Measurements from ENCODE around the gene ALPL. TPM values are rescaled to one million over a fixed set of nuclear protein-coding genes. Genes with fewer than 3 reads are reported as not detected.

Gene ALPL
- polyA plus RNA-seq, 1 donor (not counting 4 experiments of a cell fraction or from before 2014, with no cell fraction given): not detected

GRCh38 chr1:21468599-21468998, 40.6 kb upstream of the ALPL start:
- Histone ChIP-seq H3K27ac (ENCODE audit: control insufficient read depth, insufficient read depth, low read length) (no peak overlapping the region), H3K4me3 (ENCODE audit: control insufficient read depth in 2 of 3, extremely low read depth in 1 of 3, insufficient read depth in 2 of 3, low read depth in 1 of 3, low read length in 3 of 3) (no peak overlapping the region), H3K4me2 (ENCODE audit: control insufficient read depth, extremely low read depth, insufficient read depth, low read depth, low read length) (no peak overlapping the region), H3K27me3 (ENCODE audit: control insufficient read depth, extremely low read depth, insufficient read depth, low read length) (no peaks in the 10 kb centered on the region), H4K20me1 (ENCODE audit: control insufficient read depth, extremely low read depth, insufficient read depth, low read length) (no peaks in the 10 kb centered on the region), H3K79me2 (ENCODE audit: control insufficient read depth, insufficient read depth, low read length) (no peaks in the 10 kb centered on the region), H3K9ac (ENCODE audit: control insufficient read depth, extremely low read depth, insufficient read depth, low read length) (no peak overlapping the region), H3K9me3 (ENCODE audit: control insufficient read depth, low read depth, low read length) (no peaks in the 10 kb centered on the region), H2AFZ (ENCODE audit: control insufficient read depth, low read length) (no peak overlapping the region), H3K9me1 (ENCODE audit: control insufficient read depth, extremely low read depth, insufficient read depth, low read length) (no peaks in the 10 kb centered on the region), H3K4me1 (ENCODE audit: control insufficient read depth, extremely low read depth, insufficient read depth, low read length) (peaks cover 6% of the 10 kb centered on the region), H3K36me3 (ENCODE audit: control insufficient read depth in 2 of 2, extremely low read depth in 1 of 2, insufficient read depth in 2 of 2, low read length in 2 of 2) (peaks cover 3 to 6% of the 10 kb centered on the region in 2 experiments)
- peak; percentile 17 to 28 (median 23) for TF ChIP-seq CTCF (optimal IDR thresholded peaks at IDR 0.05 in 1 of 3, IDR thresholded peaks at IDR 0.05 in 1 of 3, conservative IDR thresholded peaks at IDR 0.05 in 1 of 3; ENCODE audit: extremely low read depth in 1 of 3, insufficient read depth in 2 of 3, low read length in 3 of 3)
- no peak for TF ChIP-seq EZH2 (IDR thresholded peaks at IDR 0.05; ENCODE audit: low read length)
- DNase-seq (ENCODE audit: low read depth, low spot score): no peak
- dilution Hi-C loops (cut with MboI; ENCODE audit: extremely low pct_ligation_motif_present, low sequenced_read_pairs): no loop called here
- no peak for FAIRE-seq

- Histone ChIP-seq H3K9me1 (ENCODE audit: control insufficient read depth, extremely low read depth, insufficient read depth, low read length) (no peaks in the 10 kb centered on the region), H3K36me3 (ENCODE audit: control insufficient read depth in 2 of 2, extremely low read depth in 1 of 2, insufficient read depth in 2 of 2, low read length in 2 of 2) (peaks cover 3 to 6% of the 10 kb centered on the region in 2 experiments), H3K27me3 (ENCODE audit: control insufficient read depth, extremely low read depth, insufficient read depth, low read length) (no peaks in the 10 kb centered on the region), H2AFZ (ENCODE audit: control insufficient read depth, low read length) (no peak overlapping the region), H3K4me3 (ENCODE audit: control insufficient read depth in 2 of 3, extremely low read depth in 1 of 3, insufficient read depth in 2 of 3, low read depth in 1 of 3, low read length in 3 of 3) (no peak overlapping the region), H3K9ac (ENCODE audit: control insufficient read depth, extremely low read depth, insufficient read depth, low read length) (no peak overlapping the region), H3K9me3 (ENCODE audit: control insufficient read depth, low read depth, low read length) (no peaks in the 10 kb centered on the region), H3K79me2 (ENCODE audit: control insufficient read depth, insufficient read depth, low read length) (no peaks in the 10 kb centered on the region), H3K4me2 (ENCODE audit: control insufficient read depth, extremely low read depth, insufficient read depth, low read depth, low read length) (no peak overlapping the region), H3K27ac (ENCODE audit: control insufficient read depth, insufficient read depth, low read length) (no peak overlapping the region), H3K4me1 (ENCODE audit: control insufficient read depth, extremely low read depth, insufficient read depth, low read length) (peaks cover 6% of the 10 kb centered on the region), H4K20me1 (ENCODE audit: control insufficient read depth, extremely low read depth, insufficient read depth, low read length) (no peaks in the 10 kb centered on the region)
- FAIRE-seq: no peak
- no peak for TF ChIP-seq EZH2 (IDR thresholded peaks at IDR 0.05; ENCODE audit: low read length)
- TF ChIP-seq CTCF (optimal IDR thresholded peaks at IDR 0.05 in 1 of 3, IDR thresholded peaks at IDR 0.05 in 1 of 3, conservative IDR thresholded peaks at IDR 0.05 in 1 of 3; ENCODE audit: extremely low read depth in 1 of 3, insufficient read depth in 2 of 3, low read length in 3 of 3): no peak
- dilution Hi-C loops (cut with MboI; ENCODE audit: extremely low pct_ligation_motif_present, low sequenced_read_pairs): no loop called here
- DNase-seq (ENCODE audit: low read depth, low spot score): no peak
These were observed 39.6 kb upstream of the ALPL start for GRCh38 chr1:21469581-21469980.
